KMS-11 (cell line): ENCODE results near the gene POLN.

ENCODE experiments used
- H2AFZ ChIP-seq: fragments of 200-600 bp; sonication (generic); 2 replicates; pipeline ENCODE4 v1.6.1; 2016; ENCODE audit warnings: antibody characterized with exemption, mixed run types, low read depth
- H3K27ac ChIP-seq: fragments of 200-600 bp; sonication (generic); 2 replicates; pipeline ENCODE4 v1.6.1; 2016; ENCODE audit warnings: mild to moderate bottlenecking, mixed run types
- H3K27me3 ChIP-seq: fragments of 200-600 bp; sonication (generic); 2 replicates; pipeline ENCODE4 v1.6.1; 2017; ENCODE audit warnings: mild to moderate bottlenecking, low read depth, mixed run types, moderate library complexity; ENCODE audit not compliant: insufficient read depth
- H3K36me3 ChIP-seq: fragments of 200-600 bp; sonication (generic); 2 replicates; pipeline ENCODE4 v1.6.1; 2017; ENCODE audit warnings: mild to moderate bottlenecking, mixed run types; ENCODE audit not compliant: insufficient read depth
- H3K4me1 ChIP-seq: fragments of 200-600 bp; sonication (generic); 2 replicates; pipeline ENCODE4 v1.6.1; 2016; ENCODE audit warnings: mild to moderate bottlenecking, low read depth, mixed run types; ENCODE audit not compliant: poor library complexity, severe bottlenecking
- H3K4me2 ChIP-seq: fragments of 200-600 bp; sonication (generic); 2 replicates; pipeline ENCODE4 v1.7.0; 2016; ENCODE audit warnings: mild to moderate bottlenecking, mixed run types
- H3K4me3 ChIP-seq: fragments of 200-600 bp; sonication (generic); IDR thresholded peaks from 2 replicates; pipeline ENCODE4 v1.6.1; 2017; ENCODE audit warnings: low read depth, low read length, mixed read lengths; ENCODE audit not compliant: insufficient read depth
- H3K79me2 ChIP-seq: fragments of 200-600 bp; sonication (generic); 2 replicates; pipeline ENCODE4 v1.6.1; 2016; ENCODE audit warnings: low read depth, mixed run types; ENCODE audit not compliant: insufficient read depth
- H3K9ac ChIP-seq: fragments of 200-600 bp; sonication (generic); 2 replicates; pipeline ENCODE4 v1.6.1; 2016; ENCODE audit warnings: mild to moderate bottlenecking, mixed run types
- H4K20me1 ChIP-seq: fragments of 200-600 bp; sonication (generic); 2 replicates; pipeline ENCODE4 v1.6.1; 2016; ENCODE audit warnings: mild to moderate bottlenecking, mixed run types; ENCODE audit not compliant: insufficient read depth
- TF ChIP-seq, protein P1 (sequence below): fragments of 200-600 bp; sonication (generic); conservative IDR thresholded peaks from 2 replicates; pipeline ENCODE4 v1.6.1; 2017; ENCODE audit warnings: low read depth, mild to moderate bottlenecking, antibody characterized with exemption, low read length, moderate library complexity, mixed read lengths

Gene POLN

DNA sequence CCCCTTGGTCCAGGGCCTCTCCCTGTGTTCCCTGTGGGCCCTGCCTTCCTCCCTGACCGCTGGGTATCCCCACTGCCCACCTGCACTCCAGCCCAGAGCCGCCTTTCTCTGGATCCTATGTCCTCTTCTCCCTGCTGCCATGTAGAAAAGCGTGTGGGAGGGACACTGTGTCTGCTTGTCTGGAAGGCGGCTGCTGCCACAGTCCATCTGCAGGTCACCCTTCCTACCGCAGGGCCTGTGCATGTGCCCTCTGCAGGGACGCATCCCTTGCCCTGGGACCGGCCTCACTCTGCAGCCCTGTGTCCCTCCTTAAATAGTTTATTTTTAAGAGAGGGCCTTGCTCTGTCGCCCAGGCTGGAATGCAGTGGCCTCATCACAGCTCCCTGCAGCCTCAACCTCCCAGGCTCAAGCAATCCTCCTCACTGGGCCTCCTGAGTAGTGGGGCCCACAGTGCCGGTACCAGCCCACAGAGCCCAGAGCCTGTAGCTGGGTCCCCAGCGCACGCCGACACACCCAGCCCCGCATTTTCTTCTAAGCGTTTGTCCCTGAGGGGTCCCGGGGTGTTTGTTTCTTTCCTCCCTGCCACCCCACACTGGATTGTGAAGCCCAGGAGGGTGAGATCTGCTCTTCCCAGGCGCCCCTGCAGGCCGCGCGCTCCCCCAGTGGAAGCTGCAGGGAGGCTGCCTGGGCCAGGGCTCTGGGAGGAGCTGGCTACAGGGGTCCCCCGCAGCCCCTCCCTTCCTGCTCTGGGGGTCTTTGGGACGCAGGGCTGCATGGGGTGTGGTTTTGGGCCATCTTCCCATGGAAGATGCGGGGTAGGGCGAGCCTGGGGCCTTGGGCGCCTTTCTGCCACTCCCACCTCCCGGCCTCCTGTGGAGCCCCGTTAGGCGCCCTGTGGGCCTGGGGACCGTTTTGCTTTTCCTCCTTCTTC, 195.6 kb downstream of the POLN start:
- Histone ChIP-seq H3K79me2 (no peaks in the 10 kb centered on the region), H3K4me2 (no peak overlapping the region), H3K9ac (no peak overlapping the region), H3K27ac (no peak overlapping the region), H3K4me1 (no peaks in the 10 kb centered on the region), H4K20me1 (no peaks in the 10 kb centered on the region), H2AFZ (no peak overlapping the region), H3K36me3 (no peaks in the 10 kb centered on the region), H3K4me3 (no peak overlapping the region), H3K27me3 (no peaks in the 10 kb centered on the region)
- TF ChIP-seq, protein P1, sequence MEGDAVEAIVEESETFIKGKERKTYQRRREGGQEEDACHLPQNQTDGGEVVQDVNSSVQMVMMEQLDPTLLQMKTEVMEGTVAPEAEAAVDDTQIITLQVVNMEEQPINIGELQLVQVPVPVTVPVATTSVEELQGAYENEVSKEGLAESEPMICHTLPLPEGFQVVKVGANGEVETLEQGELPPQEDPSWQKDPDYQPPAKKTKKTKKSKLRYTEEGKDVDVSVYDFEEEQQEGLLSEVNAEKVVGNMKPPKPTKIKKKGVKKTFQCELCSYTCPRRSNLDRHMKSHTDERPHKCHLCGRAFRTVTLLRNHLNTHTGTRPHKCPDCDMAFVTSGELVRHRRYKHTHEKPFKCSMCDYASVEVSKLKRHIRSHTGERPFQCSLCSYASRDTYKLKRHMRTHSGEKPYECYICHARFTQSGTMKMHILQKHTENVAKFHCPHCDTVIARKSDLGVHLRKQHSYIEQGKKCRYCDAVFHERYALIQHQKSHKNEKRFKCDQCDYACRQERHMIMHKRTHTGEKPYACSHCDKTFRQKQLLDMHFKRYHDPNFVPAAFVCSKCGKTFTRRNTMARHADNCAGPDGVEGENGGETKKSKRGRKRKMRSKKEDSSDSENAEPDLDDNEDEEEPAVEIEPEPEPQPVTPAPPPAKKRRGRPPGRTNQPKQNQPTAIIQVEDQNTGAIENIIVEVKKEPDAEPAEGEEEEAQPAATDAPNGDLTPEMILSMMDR = no peak

GRCh38 chr4:2045518-2045951, 196.4 kb downstream of the POLN start:
- Histone ChIP-seq H3K36me3 (no peaks in the 10 kb centered on the region), H3K4me1 (no peaks in the 10 kb centered on the region), H3K27me3 (no peaks in the 10 kb centered on the region), H3K4me3 (no peak overlapping the region), H4K20me1 (no peaks in the 10 kb centered on the region), H3K9ac (no peak overlapping the region), H3K79me2 (no peaks in the 10 kb centered on the region), H3K4me2 (no peak overlapping the region), H3K27ac (no peak overlapping the region), H2AFZ (no peak overlapping the region)
- TF ChIP-seq, protein P1 = no peak

DNA sequence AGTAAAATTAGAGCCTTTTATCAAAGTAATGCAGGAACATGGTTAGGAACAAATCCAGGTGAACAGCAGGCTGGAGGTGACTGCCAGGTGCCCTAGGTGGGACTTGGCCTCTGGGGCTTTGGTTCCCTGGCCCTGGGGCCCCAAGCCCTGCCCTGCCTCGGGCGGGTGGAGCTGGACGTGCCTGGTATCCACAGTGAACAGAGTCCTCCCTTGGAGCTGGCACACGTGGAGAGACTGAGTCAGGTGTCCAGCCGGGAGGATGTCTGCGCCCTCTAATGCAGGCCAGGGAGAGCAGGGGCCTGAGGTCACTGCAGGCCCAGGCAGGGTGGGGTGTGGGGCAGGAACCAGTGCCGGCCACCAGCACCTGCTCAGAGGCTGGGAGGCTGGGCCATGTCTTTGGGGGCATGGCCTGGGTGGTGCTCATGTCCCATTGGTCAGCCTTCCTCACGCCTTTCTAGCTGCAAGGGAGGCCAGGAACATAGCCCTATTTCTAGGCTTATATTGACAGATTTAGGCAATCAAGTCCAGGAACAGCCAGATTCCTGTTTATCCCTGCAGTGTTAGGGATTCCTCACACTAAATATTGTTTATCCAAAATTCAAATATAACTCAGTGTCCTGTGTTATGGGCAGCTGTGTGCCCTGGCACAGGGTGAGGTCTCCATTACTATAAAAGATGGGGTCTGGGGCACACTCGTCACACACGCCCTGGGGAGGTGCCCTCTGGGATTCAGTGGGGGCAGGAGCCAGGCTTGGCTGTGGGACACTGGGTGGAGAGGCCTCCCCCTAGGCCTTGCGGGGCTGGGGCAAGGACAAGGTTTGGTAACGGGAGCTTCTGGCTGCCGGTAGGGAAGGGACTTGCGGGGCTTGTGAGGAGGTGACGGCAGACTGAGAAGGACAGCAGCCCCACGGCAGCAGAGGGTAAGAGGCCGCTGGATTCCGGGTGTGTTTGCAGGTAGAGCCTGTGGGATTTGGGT, 197.1 kb downstream of the POLN start:
- Histone ChIP-seq H3K4me2 (no peak overlapping the region), H2AFZ (no peak overlapping the region), H3K79me2 (no peaks in the 10 kb centered on the region), H4K20me1 (no peaks in the 10 kb centered on the region), H3K9ac (no peak overlapping the region), H3K4me3 (no peak overlapping the region), H3K27ac (no peak overlapping the region), H3K27me3 (no peaks in the 10 kb centered on the region), H3K36me3 (no peaks in the 10 kb centered on the region), H3K4me1 (no peaks in the 10 kb centered on the region)
- TF ChIP-seq, protein P1 = no peak

DNA sequence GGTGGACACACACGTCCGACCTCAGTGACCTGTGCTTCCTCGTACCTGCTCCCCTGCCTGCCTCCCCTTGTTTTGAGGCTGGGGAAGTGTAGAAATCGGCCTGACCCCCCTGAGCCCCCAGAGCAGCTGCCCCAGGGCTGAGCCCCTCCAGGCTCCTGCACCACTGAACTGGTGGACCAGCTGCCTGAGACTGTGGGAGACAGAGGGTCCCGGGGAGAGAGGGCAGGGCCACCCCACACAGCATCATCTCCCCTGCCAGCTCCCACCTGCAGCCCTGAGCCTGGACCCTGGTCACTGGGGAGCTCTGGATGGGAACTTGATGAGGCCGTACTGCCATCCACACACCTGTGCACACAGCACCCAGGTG, 197.8 kb downstream of the POLN start:
- Histone ChIP-seq H3K27me3 (no peaks in the 10 kb centered on the region), H3K27ac (no peak overlapping the region), H3K9ac (no peak overlapping the region), H4K20me1 (no peaks in the 10 kb centered on the region), H3K4me2 (no peak overlapping the region), H3K79me2 (no peaks in the 10 kb centered on the region), H3K4me3 (no peak overlapping the region), H2AFZ (no peak overlapping the region), H3K36me3 (no peaks in the 10 kb centered on the region), H3K4me1 (no peaks in the 10 kb centered on the region)
- TF ChIP-seq, protein P1 = no peak
